Measurements from ENCODE around the gene CCSAP. TPM values are rescaled to one million over a fixed set of nuclear protein-coding genes. Genes with fewer than 3 reads are reported as not detected.

The CCSAP gene
- total and polyA plus RNA-seq, 2 of the 4 experiments (the other 2 are of a cell fraction), result 2.3 to 3.8 TPM

DNA sequence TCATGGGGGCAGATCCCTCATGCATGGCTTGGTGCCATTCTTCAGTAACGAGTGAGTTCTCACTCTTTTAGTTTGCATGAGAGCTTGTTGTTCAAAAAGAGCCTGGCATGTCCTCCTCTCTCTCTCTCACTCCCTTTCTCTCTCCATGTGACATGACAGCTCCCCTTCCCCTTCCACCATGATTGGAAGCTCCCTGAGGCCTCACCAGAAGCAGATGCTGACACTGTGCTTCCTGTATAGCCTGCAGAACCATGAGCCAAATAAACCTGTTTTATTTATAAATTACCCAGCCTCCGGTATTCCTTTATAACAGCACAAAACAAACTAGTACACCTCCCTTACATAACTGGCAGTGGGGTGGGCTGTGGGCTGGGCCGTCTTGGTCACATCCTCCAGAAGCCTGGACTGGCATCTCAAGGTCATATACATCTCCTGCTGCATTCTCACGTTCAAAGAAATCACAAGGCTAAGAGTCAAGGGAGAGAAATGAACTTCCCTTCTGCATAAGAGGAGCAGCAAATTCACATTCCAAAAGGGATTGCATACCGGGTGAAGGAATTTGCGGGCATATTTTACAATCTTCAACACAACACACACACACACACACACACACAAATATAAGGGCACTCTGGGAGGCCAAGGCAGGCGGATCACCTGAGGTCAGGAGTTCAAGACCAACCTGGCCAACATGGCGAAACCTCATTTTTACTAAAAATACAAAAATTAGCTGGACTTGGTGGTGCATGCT, 2.3 kb upstream of the CCSAP start:
- 67% methylated on average over 2 of the region's 8 CpGs; no CpG with 5 or more reads in 1 of the 2 experiments for WGBS, 2 experiments (ENCODE audit: extremely low coverage in 2 of 2, insufficient read length in 1 of 2)
- Histone ChIP-seq H3K27me3 (ENCODE audit: control insufficient read depth, insufficient read depth, low read length) (peaks cover 17% of the 10 kb centered on the region; the same call in 1 of the 2 replicates), H3K4me3 (ENCODE audit: insufficient read depth, low read depth, low read length) (no peak overlapping the region), H3K18ac (ENCODE audit: low read depth, low read length) (no peak overlapping the region), H3K4me2 (ENCODE audit: low read depth, low read length) (no peak overlapping the region), H2BK15ac (ENCODE audit: low read depth, low read length) (no peak overlapping the region), H3K9ac (ENCODE audit: low read depth, low read length) (no peak overlapping the region), H3K36me3 (ENCODE audit: control insufficient read depth, insufficient read depth, low read length) (no peaks in the 10 kb centered on the region), H3K56ac (ENCODE audit: extremely low read depth, insufficient read depth, low read length) (no peak overlapping the region), H3K27ac (ENCODE audit: insufficient read depth, low read length) (no peak overlapping the region), H2BK5ac (ENCODE audit: low read depth, low read length, poor library complexity, severe bottlenecking) (no peak overlapping the region), H2AK9ac (replicated peaks; ENCODE audit: low read depth, low read length, poor library complexity) (no peak overlapping the region), H4K8ac (ENCODE audit: low read depth in 2 of 2, low read length in 2 of 2) (no peak overlapping the region), H3K9me1 (ENCODE audit: insufficient read depth, low read length) (no peaks in the 10 kb centered on the region), H3K4me1 (ENCODE audit: control insufficient read depth, insufficient read depth, low read length) (no peaks in the 10 kb centered on the region), H2AFZ (replicated peaks; ENCODE audit: low read length, poor library complexity) (no peak overlapping the region), H3K79me1 (ENCODE audit: low read depth in 1 of 2, low read length in 2 of 2) (peaks cover 5 to 16% of the 10 kb centered on the region in 2 experiments; a peak in 3 of 4 replicates), H2BK20ac (ENCODE audit: low read depth, low read length) (no peak overlapping the region), H4K5ac (ENCODE audit: low read depth, low read length) (no peak overlapping the region), H3K4ac (ENCODE audit: low read depth, low read length) (no peak overlapping the region), H4K20me1 (ENCODE audit: insufficient read depth, low read length) (no peaks in the 10 kb centered on the region), H3K14ac (replicated peaks; ENCODE audit: low read depth, low read length) (no peak overlapping the region), H3K23ac (ENCODE audit: low read depth, low read length) (no peak overlapping the region), H3K9me3 (ENCODE audit: control insufficient read depth, insufficient read depth, low read length) (0 out of 2 replicates have a peak, but pooled peaks cover 2% of the 10 kb centered on the region), H4K91ac (ENCODE audit: insufficient read depth, low read depth, low read length) (no peak overlapping the region), H2AK5ac (ENCODE audit: low read depth, low read length) (no peak overlapping the region), H2BK120ac (ENCODE audit: low read depth, low read length) (no peak overlapping the region)
- no TSS peak for BruUV-seq (replicated peaks)
- ChIA-PET POLR2A (ENCODE audit: unreplicated experiment) (no interaction called here), CTCF (no interaction called here)
- ATAC-seq (ENCODE audit: low read depth) (no peak), DNase-seq (peak; percentile 13)
- intact Hi-C loops (cut with micrococcal nuclease) (loop anchor here (5.0 kb wide), 2 partner anchors 62 to 88 kb away; no protein-coding TSS in a partner anchor), in situ Hi-C loops (cut with MboI; ENCODE audit: low sequenced_read_pairs) (no loop called here), dilution Hi-C loops (cut with HindIII; ENCODE audit: low sequenced_read_pairs, unreplicated experiment) (no loop called here)
- TF ChIP-seq USF2 (IDR thresholded peaks at IDR 0.05; ENCODE audit: low read depth, low read length), result no peak
- TF ChIP-seq POLR2A (IDR thresholded peaks at IDR 0.05; ENCODE audit: low read depth, low read length), result no peak
- TF ChIP-seq SMC3 (IDR thresholded peaks at IDR 0.05; ENCODE audit: low read depth, low read length), result no peak
- TF ChIP-seq, protein P1, sequence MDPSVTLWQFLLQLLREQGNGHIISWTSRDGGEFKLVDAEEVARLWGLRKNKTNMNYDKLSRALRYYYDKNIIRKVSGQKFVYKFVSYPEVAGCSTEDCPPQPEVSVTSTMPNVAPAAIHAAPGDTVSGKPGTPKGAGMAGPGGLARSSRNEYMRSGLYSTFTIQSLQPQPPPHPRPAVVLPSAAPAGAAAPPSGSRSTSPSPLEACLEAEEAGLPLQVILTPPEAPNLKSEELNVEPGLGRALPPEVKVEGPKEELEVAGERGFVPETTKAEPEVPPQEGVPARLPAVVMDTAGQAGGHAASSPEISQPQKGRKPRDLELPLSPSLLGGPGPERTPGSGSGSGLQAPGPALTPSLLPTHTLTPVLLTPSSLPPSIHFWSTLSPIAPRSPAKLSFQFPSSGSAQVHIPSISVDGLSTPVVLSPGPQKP (IDR thresholded peaks at IDR 0.05; ENCODE audit: borderline replicate concordance, low read depth, low read length), result no peak
- no peak for TF ChIP-seq MAFK (IDR thresholded peaks at IDR 0.05; ENCODE audit: low read depth, low read length)

Measured in IMR-90 (cell line).